GM18909 (cell line): ENCODE results near the gene EEF1AKMT3.

Experiments used
- ATAC-seq: cut with Tn5 transposase; IDR thresholded peaks from one replicate; pipeline ENCODE4 v1.9.1; 2021; ENCODE audit warnings: mild to moderate bottlenecking; ENCODE audit not compliant: unreplicated experiment, poor library complexity

Gene EEF1AKMT3

GRCh38 chr12:57749061-57749460, 23.4 kb upstream of the EEF1AKMT3 start:
- no peak for ATAC-seq

GRCh38 chr12:57750561-57751431, 21.6 kb upstream of the EEF1AKMT3 start:
- ATAC-seq, result no peak

- ATAC-seq, result no peak
These were observed 21.0 kb upstream of the EEF1AKMT3 start for GRCh38 chr12:57751432-57751787.

- peak; percentile 70 for ATAC-seq
These were observed 20.4 kb upstream of the EEF1AKMT3 start, which contains the start of gene CDK4 for GRCh38 chr12:57751788-57752667. TSS of gene CDK4 (minus strand) at chr12:57752310. CDS start at chr12:57751717, 593 bp downstream.

- ATAC-seq, result no peak
These were observed 19.8 kb upstream of the EEF1AKMT3 start for GRCh38 chr12:57752668-57753000.

GRCh38 chr12:57753756-57754337, 18.6 kb upstream of the EEF1AKMT3 start:
- ATAC-seq, result no peak

- ATAC-seq, result peak; percentile 40
These were observed 17.8 kb upstream of the EEF1AKMT3 start, which contains the start of gene MARCHF9 for GRCh38 chr12:57754411-57755193. TSS of gene MARCHF9 (plus strand) at chr12:57755103. CDS start at chr12:57755529, 426 bp downstream.

GRCh38 chr12:57755194-57755453, 17.3 kb upstream of the EEF1AKMT3 start:
- ATAC-seq, result no peak

GRCh38 chr12:57755454-57756372, 16.7 kb upstream of the EEF1AKMT3 start:
- no peak for ATAC-seq

- ATAC-seq, result peak; percentile 25
These were observed 15.7 kb upstream of the EEF1AKMT3 start for GRCh38 chr12:57756406-57757341.

- no peak for ATAC-seq
These were observed 14.6 kb upstream of the EEF1AKMT3 start for GRCh38 chr12:57757771-57758170.

GRCh38 chr12:57758552-57759359, 13.7 kb upstream of the EEF1AKMT3 start:
- ATAC-seq, result no peak

GRCh38 chr12:57759360-57759980, 12.9 kb upstream of the EEF1AKMT3 start:
- no peak for ATAC-seq

- no peak for ATAC-seq
These were observed 11.9 kb upstream of the EEF1AKMT3 start for GRCh38 chr12:57760347-57760982.

- ATAC-seq, result no peak
These were observed 10.9 kb upstream of the EEF1AKMT3 start for GRCh38 chr12:57761391-57761998.

- no peak for ATAC-seq
These were observed 10.0 kb upstream of the EEF1AKMT3 start for GRCh38 chr12:57762463-57762862.
